CD14-positive monocyte (primary cell): ENCODE measurements around the gene MYO16. TPM values are rescaled to one million over a fixed set of nuclear protein-coding genes. Genes with fewer than 3 reads are reported as not detected.

Source experiments
- DNase-seq, 3 donors: peaks; one replicate each; pipeline ENCODE4 v3.0.0-alpha.2; 2011 to 2022
- H2AFZ ChIP-seq: 2 replicates; pipeline ENCODE4 v1.6.0; 2012; ENCODE audit warnings: mild to moderate bottlenecking, low read depth, low read length, inconsistent platforms; ENCODE audit not compliant: insufficient read depth, poor library complexity, severe bottlenecking
- H3K27ac ChIP-seq, 2 donors: 1 replicate in 1 of 2; 2 replicates in 1 of 2; pipeline ENCODE4 v1.5.1; 2012 to 2013; ENCODE audit warnings: low read length in 2 of 2, control low read depth in 1 of 2, inconsistent platforms in 1 of 2, low read depth in 1 of 2, mild to moderate bottlenecking in 1 of 2
- H3K27me3 ChIP-seq, 2 donors: one replicate each; pipeline versions ENCODE4 v1.6.0 to v1.6.1; 2011 to 2013; ENCODE audit warnings: low read length in 2 of 2; ENCODE audit not compliant: control insufficient read depth in 2 of 2, insufficient read depth in 2 of 2
- H3K36me3 ChIP-seq, 2 donors: replicated peaks in 1 of 2; 1 replicate in 1 of 2; 2 replicates in 1 of 2; pipeline versions ENCODE4 v1.5.1 to v1.6.1; 2012 to 2013; ENCODE audit warnings: low read length in 2 of 2, control low read depth in 1 of 2, inconsistent platforms in 1 of 2, mild to moderate bottlenecking in 1 of 2; ENCODE audit not compliant: insufficient read depth in 2 of 2, control insufficient read depth in 1 of 2
- H3K4me1 ChIP-seq, 2 donors: 1 replicate in 1 of 2; 2 replicates in 1 of 2; pipeline versions ENCODE4 v1.5.1 to v1.6.1; 2012 to 2013; ENCODE audit warnings: low read length in 2 of 2, control low read depth in 1 of 2, inconsistent platforms in 1 of 2, mild to moderate bottlenecking in 1 of 2, moderate library complexity in 1 of 2; ENCODE audit not compliant: insufficient read depth in 2 of 2, control insufficient read depth in 1 of 2
- H3K4me2 ChIP-seq: replicated peaks from 2 replicates; pipeline ENCODE3; 2012; ENCODE audit warnings: low read length, moderate library complexity, mild to moderate bottlenecking; ENCODE audit not compliant: poor library complexity, severe bottlenecking; ENCODE audit errors: extremely low read depth
- H3K4me3 ChIP-seq, 3 experiments: fragments of 200-600 bp in 1 of 3; sonication (generic) in 1 of 3; replicated peaks in 1 of 3; 1 replicate in 2 of 3; 2 replicates in 1 of 3; pipeline ENCODE4 v1.5.1; 2011 to 2013; ENCODE audit warnings: low read length in 3 of 3, mild to moderate bottlenecking in 3 of 3, control low read depth in 2 of 3, low read depth in 2 of 3, inconsistent platforms in 1 of 3, moderate library complexity in 1 of 3
- H3K79me2 ChIP-seq: 2 replicates; pipeline ENCODE4 v1.6.0; 2012; ENCODE audit warnings: mild to moderate bottlenecking, control low read depth, inconsistent platforms, low read length, moderate library complexity; ENCODE audit not compliant: insufficient read depth
- H3K9ac ChIP-seq: 2 replicates; pipeline ENCODE4 v1.6.0; 2017; ENCODE audit warnings: low read length, mild to moderate bottlenecking; ENCODE audit not compliant: insufficient read depth, poor library complexity, severe bottlenecking
- H3K9me3 ChIP-seq, 2 donors: replicated peaks in 1 of 2; 1 replicate in 1 of 2; 2 replicates in 1 of 2; pipeline versions ENCODE4 v1.5.1 to v1.6.1; 2012 to 2013; ENCODE audit warnings: low read length in 2 of 2, control low read depth in 1 of 2; ENCODE audit not compliant: control insufficient read depth in 1 of 2, insufficient read depth in 1 of 2
- H4K20me1 ChIP-seq: 2 replicates; pipeline ENCODE4 v1.6.0; 2012; ENCODE audit warnings: mild to moderate bottlenecking, low read length, control low read depth, moderate library complexity; ENCODE audit not compliant: insufficient read depth
- H3K27ac Mint-ChIP-seq, 7 donors: one replicate each; pipeline ENCODE4 v1.8.0; 2020; ENCODE audit warnings: mild to moderate bottlenecking in 7 of 7, mixed read lengths in 7 of 7, moderate library complexity in 6 of 7, inconsistent platforms in 2 of 7
- H3K27me3 Mint-ChIP-seq, 3 donors: one replicate each; pipeline ENCODE4 v1.8.0; 2021 to 2022; ENCODE audit warnings: low read depth in 3 of 3, mild to moderate bottlenecking in 3 of 3, mixed read lengths in 3 of 3, moderate library complexity in 3 of 3, inconsistent platforms in 1 of 3
- H3K36me3 Mint-ChIP-seq, 2 donors: one replicate each; pipeline ENCODE4 v1.8.0; 2020; ENCODE audit warnings: mixed read lengths in 2 of 2, inconsistent platforms in 1 of 2, mild to moderate bottlenecking in 1 of 2
- H3K4me1 Mint-ChIP-seq: one replicate; pipeline ENCODE4 v1.8.0; 2020; ENCODE audit warnings: mild to moderate bottlenecking, mixed read lengths
- H3K4me3 Mint-ChIP-seq, 2 donors: one replicate each; pipeline ENCODE4 v1.8.0; 2020; ENCODE audit warnings: mild to moderate bottlenecking in 2 of 2, mixed read lengths in 2 of 2, moderate library complexity in 1 of 2
- H3K9me3 Mint-ChIP-seq, 7 donors: one replicate each; pipeline ENCODE4 v1.8.0; 2020 to 2022; ENCODE audit warnings: mixed read lengths in 7 of 7, mild to moderate bottlenecking in 6 of 7, moderate library complexity in 6 of 7, inconsistent platforms in 2 of 7
- WGBS: methylation state at CpG from one replicate; pipeline ENCODE4 v1.1.5; 2013; ENCODE audit warnings: missing lambda C conversion rate; ENCODE audit not compliant: insufficient coverage; 5-methylcytosine and 5-hydroxymethylcytosine counted together
- intact Hi-C, 2 donors: fragments of 100-400 bp; cut with micrococcal nuclease; formaldehyde crosslinking; loops; one replicate each; pipeline versions ENCODE4 v1.15.0 to v1.15.1; 2023
- polyA plus RNA-seq, 3 donors: library from polyadenylated mRNA; depleted of rRNA in 1 of 3; unstranded in 2 of 3; stranded (reverse) in 1 of 3; fragments of 300-500 nt in 2 of 3; fragments of >200 nt in 1 of 3; fragmentation: Illumina TruSeq in 2 of 3; gene quantifications; 1 replicate in 2 of 3; 2 replicates in 1 of 3; pipeline ENCODE4 v1.2.3, GENCODE V29; 2012 to 2021
- TF ChIP-seq, protein P1 (sequence below): fragments of 200-600 bp; IDR thresholded peaks from one replicate; pipeline ENCODE4 v1.8.0; 2022; ENCODE audit warnings: antibody characterized with exemption, mild to moderate bottlenecking

MYO16 gene
- polyA plus RNA-seq, 3 donors: not detected

DNA sequence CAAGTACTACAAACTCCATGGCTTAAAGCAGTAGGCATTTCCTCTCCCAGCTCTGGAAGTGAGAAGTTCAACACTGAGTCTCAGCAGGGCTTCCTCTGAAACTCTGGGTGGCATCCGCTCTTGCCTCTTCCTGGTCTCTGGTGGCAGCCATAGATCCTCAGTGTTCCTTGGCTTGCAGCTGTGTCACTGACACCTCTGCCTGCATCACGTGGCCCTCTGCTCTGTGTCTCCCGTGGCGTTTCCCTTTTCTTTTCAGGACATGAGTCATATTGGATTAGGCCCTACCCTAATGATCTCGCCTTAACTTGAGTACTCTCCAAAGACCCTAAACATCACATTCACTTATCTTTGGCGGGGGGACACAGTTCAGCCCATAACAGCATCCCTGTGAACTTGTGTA, 466.7 kb downstream of the MYO16 start:
- TF ChIP-seq, protein P1, sequence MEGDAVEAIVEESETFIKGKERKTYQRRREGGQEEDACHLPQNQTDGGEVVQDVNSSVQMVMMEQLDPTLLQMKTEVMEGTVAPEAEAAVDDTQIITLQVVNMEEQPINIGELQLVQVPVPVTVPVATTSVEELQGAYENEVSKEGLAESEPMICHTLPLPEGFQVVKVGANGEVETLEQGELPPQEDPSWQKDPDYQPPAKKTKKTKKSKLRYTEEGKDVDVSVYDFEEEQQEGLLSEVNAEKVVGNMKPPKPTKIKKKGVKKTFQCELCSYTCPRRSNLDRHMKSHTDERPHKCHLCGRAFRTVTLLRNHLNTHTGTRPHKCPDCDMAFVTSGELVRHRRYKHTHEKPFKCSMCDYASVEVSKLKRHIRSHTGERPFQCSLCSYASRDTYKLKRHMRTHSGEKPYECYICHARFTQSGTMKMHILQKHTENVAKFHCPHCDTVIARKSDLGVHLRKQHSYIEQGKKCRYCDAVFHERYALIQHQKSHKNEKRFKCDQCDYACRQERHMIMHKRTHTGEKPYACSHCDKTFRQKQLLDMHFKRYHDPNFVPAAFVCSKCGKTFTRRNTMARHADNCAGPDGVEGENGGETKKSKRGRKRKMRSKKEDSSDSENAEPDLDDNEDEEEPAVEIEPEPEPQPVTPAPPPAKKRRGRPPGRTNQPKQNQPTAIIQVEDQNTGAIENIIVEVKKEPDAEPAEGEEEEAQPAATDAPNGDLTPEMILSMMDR: no peak
- peaks cover 0 to 7% (median 3%) of the 10 kb centered on the region in 7 donors for H3K9me3 Mint-ChIP-seq
- no peaks in the 10 kb centered on the region for H3K36me3 Mint-ChIP-seq
- H3K36me3 ChIP-seq: no peaks in the 10 kb centered on the region
- WGBS: 63% methylated on average over 4 of the region's 6 CpGs
- H3K4me3 ChIP-seq: no peak overlapping the region
- peak in 1 of 3 donors; percentile 28 for DNase-seq
- H2AFZ ChIP-seq: no peak overlapping the region
- H3K4me1 ChIP-seq: no peaks in the 10 kb centered on the region
- H3K4me1 Mint-ChIP-seq: peaks cover 12% of the 10 kb centered on the region
- no peak overlapping the region for H3K4me3 Mint-ChIP-seq
- H3K79me2 ChIP-seq: no peaks in the 10 kb centered on the region
- no peak overlapping the region for H3K27ac ChIP-seq
- no peaks in the 10 kb centered on the region for H4K20me1 ChIP-seq
- no peak overlapping the region for H3K9ac ChIP-seq
- intact Hi-C loops: no loop called here
- no peak overlapping the region for H3K27ac Mint-ChIP-seq
- H3K9me3 ChIP-seq: no peaks in the 10 kb centered on the region
- H3K27me3 ChIP-seq: no peaks in the 10 kb centered on the region
- H3K4me2 ChIP-seq: no peak overlapping the region
- peaks cover 3 to 4% (median 4%) of the 10 kb centered on the region in 3 donors for H3K27me3 Mint-ChIP-seq

DNA sequence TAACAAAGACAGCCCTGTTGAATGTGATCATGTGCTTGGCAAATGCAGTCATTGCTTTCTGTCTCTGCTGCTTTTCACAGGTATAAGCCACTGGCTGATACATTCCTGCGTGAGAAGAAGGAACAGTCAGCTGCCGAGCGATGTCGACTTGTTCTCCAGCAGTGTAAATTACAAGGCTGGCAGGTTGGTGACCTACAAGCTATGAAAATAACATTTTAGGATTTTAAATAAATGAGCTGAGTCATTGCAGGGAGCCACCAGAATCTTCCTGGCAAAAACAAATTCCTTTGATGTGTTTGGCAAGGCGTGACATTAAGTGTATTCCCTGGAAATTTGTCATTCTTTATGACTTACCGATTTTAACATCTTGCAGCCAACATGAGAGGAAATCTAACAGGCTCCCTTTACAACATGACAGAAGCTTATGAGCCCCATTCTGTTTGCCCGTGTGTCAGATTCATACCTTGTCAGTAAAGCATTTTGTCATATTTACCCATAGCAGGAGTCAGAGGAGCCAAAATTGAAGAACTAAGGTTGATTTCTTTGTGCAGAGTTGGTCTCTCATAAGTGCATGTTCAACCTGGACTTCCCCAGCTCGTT, 471.4 kb downstream of the MYO16 start:
- intact Hi-C loops: no loop called here
- no peaks in the 10 kb centered on the region for H3K79me2 ChIP-seq
- TF ChIP-seq, protein P1: no peak

More for the DNA sequence above, 471.4 kb downstream of the MYO16 start:
- Histone ChIP-seq H3K27me3 (no peaks in the 10 kb centered on the region), H3K4me3 (no peak overlapping the region), H3K4me2 (no peak overlapping the region), H3K27ac (no peak overlapping the region), H3K9ac (no peak overlapping the region), H3K36me3 (no peaks in the 10 kb centered on the region), H2AFZ (no peak overlapping the region), H4K20me1 (no peaks in the 10 kb centered on the region), H3K9me3 (no peaks in the 10 kb centered on the region), H3K4me1 (no peaks in the 10 kb centered on the region)
- Mint-ChIP-seq H3K27me3 (peaks cover 0 to 1% (median 0%) of the 10 kb centered on the region in 3 donors), H3K36me3 (no peaks in the 10 kb centered on the region), H3K4me3 (no peak overlapping the region), H3K4me1 (peaks cover 4% of the 10 kb centered on the region), H3K27ac (no peak overlapping the region), H3K9me3 (peaks cover 0 to 3% (median 0%) of the 10 kb centered on the region in 7 donors)
- no peak for DNase-seq
- WGBS: 90% methylated on average over 2 of the region's 8 CpGs
